ENCODE results near the gene MEG3. TPM values are rescaled to one million over a fixed set of nuclear protein-coding genes. Genes with fewer than 3 reads are reported as not detected.

MEG3 gene
- total RNA-seq, 4 donors from 2014 or later, result 6.0 to 23.7 (median 9.4) TPM

DNA sequence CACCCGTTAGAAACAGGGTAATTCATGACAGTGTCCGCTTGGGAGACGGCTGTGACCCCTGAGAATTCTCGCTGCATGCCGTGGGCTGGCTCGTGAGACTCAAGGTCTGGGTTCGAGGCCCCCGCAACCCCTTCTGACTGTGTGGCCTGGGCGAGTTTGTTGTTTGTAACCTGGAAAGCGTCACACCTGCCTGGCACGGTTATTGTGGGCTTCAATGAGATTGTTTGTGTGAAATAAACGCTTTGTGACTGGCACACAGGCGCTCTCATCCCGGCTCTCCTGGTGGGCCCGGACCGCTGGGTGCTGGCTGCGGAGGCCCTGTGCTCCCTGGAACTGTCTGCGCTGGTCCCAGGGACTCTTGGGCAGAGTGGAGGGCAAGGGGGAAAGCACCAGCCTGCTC lies 33.9 kb downstream of the MEG3 start:
- Histone ChIP-seq H3K4me3 (replicated peaks in 1 of 3) (no peak overlapping the region), H3K9me3 (no peaks in the 10 kb centered on the region), H3K27ac (no peak overlapping the region), H3K27me3 (no peaks in the 10 kb centered on the region), H3K36me3 (no peaks in the 10 kb centered on the region), H3K4me1 (no peaks in the 10 kb centered on the region)
- intact Hi-C loops (cut with DNase I), result no loop called here
- TF ChIP-seq, protein P1, sequence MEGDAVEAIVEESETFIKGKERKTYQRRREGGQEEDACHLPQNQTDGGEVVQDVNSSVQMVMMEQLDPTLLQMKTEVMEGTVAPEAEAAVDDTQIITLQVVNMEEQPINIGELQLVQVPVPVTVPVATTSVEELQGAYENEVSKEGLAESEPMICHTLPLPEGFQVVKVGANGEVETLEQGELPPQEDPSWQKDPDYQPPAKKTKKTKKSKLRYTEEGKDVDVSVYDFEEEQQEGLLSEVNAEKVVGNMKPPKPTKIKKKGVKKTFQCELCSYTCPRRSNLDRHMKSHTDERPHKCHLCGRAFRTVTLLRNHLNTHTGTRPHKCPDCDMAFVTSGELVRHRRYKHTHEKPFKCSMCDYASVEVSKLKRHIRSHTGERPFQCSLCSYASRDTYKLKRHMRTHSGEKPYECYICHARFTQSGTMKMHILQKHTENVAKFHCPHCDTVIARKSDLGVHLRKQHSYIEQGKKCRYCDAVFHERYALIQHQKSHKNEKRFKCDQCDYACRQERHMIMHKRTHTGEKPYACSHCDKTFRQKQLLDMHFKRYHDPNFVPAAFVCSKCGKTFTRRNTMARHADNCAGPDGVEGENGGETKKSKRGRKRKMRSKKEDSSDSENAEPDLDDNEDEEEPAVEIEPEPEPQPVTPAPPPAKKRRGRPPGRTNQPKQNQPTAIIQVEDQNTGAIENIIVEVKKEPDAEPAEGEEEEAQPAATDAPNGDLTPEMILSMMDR (IDR thresholded peaks at IDR 0.05), result no peak
- TF ChIP-seq POLR2A (IDR thresholded peaks at IDR 0.05), result no peak
- no peak for DNase-seq
- WGBS, 2 donors, result 88 to 94% methylated on average over 13 to 18 of the region's 18 CpGs

DNA sequence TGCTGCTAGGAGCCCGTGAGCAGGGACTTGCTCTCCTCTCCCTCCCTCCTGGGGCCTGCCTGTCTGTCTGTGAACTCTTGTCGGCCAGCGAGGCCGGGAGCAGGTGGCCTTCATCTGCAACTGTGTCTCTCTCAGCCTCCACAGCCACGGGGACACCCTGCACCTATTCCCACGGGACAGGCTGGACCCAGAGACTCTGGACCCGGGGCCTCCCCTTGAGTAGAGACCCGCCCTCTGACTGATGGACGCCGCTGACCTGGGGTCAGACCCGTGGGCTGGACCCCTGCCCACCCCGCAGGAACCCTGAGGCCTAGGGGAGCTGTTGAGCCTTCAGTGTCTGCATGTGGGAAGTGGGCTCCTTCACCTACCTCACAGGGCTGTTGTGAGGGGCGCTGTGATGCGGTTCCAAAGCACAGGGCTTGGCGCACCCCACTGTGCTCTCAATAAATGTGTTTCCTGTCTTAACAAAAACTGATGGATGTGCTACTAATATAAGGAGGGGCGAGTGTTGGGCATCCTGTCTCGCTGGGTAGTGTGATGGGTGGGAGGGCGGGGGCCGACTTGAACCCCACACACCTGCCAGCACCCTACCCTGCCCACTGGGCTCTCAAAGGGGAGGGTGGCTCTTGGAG lies 34.8 kb downstream of the MEG3 start:
- intact Hi-C loops (cut with DNase I), result no loop called here
- no peak for DNase-seq
- Histone ChIP-seq H3K27me3 (no peaks in the 10 kb centered on the region), H3K4me3 (replicated peaks in 1 of 3) (no peak overlapping the region), H3K9me3 (no peaks in the 10 kb centered on the region), H3K4me1 (no peaks in the 10 kb centered on the region), H3K27ac (no peak overlapping the region), H3K36me3 (no peaks in the 10 kb centered on the region)
- WGBS, 2 donors, result 70 to 90% methylated on average over 11 to 14 of the region's 19 CpGs
- no peak for TF ChIP-seq POLR2A (IDR thresholded peaks at IDR 0.05)
- TF ChIP-seq, protein P1 (IDR thresholded peaks at IDR 0.05), result no peak

DNA sequence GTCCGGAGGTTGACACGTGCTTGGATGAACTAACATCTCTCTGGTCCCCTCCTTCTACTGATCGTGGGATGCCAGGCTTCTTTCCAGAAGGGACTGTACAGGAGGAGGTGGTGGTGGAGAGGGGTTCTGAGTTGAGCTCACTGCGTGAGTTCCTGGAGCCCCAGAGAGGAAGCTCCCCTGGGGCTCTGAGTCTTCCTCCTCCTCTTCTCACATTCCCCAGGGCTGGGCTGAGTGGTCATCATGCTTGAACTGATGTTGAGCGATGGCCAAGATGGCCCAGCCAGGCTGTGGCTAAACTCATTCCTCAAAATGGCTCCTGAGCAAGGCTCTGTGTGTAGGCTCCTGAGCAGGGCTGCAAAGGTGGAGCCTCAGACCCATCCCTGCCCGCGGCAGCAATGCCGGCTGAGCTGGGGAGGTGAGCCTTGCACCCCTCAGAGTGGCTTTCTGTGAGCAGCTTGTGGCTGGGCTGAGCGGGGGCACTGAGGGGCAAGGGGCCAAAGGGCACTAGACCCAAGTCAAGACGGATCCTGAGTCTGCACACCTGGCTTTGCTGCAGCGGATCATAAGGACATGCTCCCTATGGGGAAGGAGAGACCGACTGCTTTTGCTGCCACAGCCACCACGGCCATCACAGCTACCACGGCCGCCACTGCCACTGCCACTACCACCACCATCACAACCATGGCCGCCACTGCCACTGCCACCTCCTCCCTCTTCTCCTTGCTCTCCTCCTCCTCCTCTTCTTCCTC lies 35.4 kb downstream of the MEG3 start:
- Histone ChIP-seq H3K4me3 (replicated peaks in 1 of 3) (no peak overlapping the region), H3K27ac (no peak overlapping the region), H3K4me1 (no peaks in the 10 kb centered on the region), H3K36me3 (no peaks in the 10 kb centered on the region), H3K9me3 (no peaks in the 10 kb centered on the region), H3K27me3 (no peaks in the 10 kb centered on the region)
- 94% methylated on average over 13 to 16 of the region's 16 CpGs for WGBS, 2 donors
- intact Hi-C loops (cut with DNase I), result no loop called here
- TF ChIP-seq, protein P1 (IDR thresholded peaks at IDR 0.05), result no peak
- no peak for TF ChIP-seq POLR2A (IDR thresholded peaks at IDR 0.05)
- DNase-seq, result no peak

DNA sequence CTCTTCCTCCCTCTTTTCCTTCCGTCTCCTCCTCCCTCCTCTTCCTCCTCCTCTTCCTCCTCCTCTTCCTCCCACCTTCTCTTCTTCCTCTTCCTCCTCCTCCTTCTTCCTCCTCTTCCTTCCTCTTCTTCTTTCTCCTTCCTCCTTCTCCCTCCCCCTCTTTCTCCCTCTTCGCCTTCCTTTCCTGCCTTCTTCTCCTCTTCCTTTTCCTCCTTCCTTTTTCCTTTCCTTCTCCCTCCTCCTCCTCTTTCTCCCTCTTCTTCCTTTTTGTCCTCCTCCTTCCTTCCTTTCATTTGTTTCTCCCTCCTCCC lies 36.0 kb downstream of the MEG3 start:
- no peaks in the 10 kb centered on the region for H3K4me1 ChIP-seq
- H3K4me3 ChIP-seq (replicated peaks in 1 of 3), result no peak overlapping the region
- WGBS, 2 donors, result 89 to 93% methylated on average over 2 of the region's 2 CpGs
- no peak for DNase-seq
- H3K27ac ChIP-seq, result no peak overlapping the region
- H3K36me3 ChIP-seq, result no peaks in the 10 kb centered on the region
- H3K9me3 ChIP-seq, result no peaks in the 10 kb centered on the region
- H3K27me3 ChIP-seq, result no peaks in the 10 kb centered on the region
- TF ChIP-seq, protein P1 (IDR thresholded peaks at IDR 0.05), result no peak
- no peak for TF ChIP-seq POLR2A (IDR thresholded peaks at IDR 0.05)
- intact Hi-C loops (cut with DNase I), result no loop called here

DNA sequence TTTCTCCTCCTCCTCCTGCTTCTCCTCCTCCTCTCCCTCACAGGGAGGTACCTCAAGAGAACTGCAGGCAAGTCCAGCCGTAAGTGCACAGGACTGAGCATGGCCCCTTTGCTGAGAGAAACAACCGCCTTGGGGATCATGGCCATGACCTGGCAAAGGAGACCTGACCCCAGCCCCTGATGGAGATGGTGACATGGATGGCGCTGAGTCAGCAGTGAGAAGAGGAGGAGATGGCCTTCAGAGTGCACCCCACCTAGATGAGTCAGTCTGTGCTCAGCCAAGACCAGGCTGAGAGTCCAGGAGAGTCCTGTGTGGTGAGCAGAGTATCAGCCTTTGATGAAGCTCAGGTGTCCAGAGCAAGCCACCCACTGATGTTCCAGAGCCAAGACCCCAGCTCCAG lies 36.4 kb downstream of the MEG3 start:
- no peak overlapping the region for H3K27ac ChIP-seq
- no peak for DNase-seq
- no peaks in the 10 kb centered on the region for H3K36me3 ChIP-seq
- intact Hi-C loops (cut with DNase I), result no loop called here
- no peaks in the 10 kb centered on the region for H3K27me3 ChIP-seq
- WGBS, 2 donors, result 78 to 94% methylated on average over 3 of the region's 3 CpGs
- H3K9me3 ChIP-seq, result no peaks in the 10 kb centered on the region
- H3K4me3 ChIP-seq (replicated peaks in 1 of 3), result no peak overlapping the region
- H3K4me1 ChIP-seq, result no peaks in the 10 kb centered on the region
- TF ChIP-seq, protein P1 (IDR thresholded peaks at IDR 0.05), result no peak
- TF ChIP-seq POLR2A (IDR thresholded peaks at IDR 0.05), result no peak

Measured in thyroid gland (tissue), 4 donors.